ENCODE data around the gene NCOR1.
"Not testable (repeated sequence)": the region's sequence is repeated elsewhere in the genome, so short reads cannot be mapped to it uniquely, and the experiment has no call there.

The NCOR1 gene

GRCh38 chr17:16215965-16216316 is 607 bp upstream of the NCOR1 start:
- ChIA-PET POLR2A (ENCODE audit: low non-redundant PET) (interaction anchor here (1.0 to 1.1 kb wide), 2 partner anchors 49 to 171 kb away, joined by 3 read pairs; no protein-coding TSS in a partner anchor), CTCF (interaction anchor here (0.6 to 1.1 kb wide), 2 partner anchors 37 to 58 kb away, joined by 3 to 4 read pairs; no protein-coding TSS in a partner anchor)
- TF ChIP-seq, protein P1, sequence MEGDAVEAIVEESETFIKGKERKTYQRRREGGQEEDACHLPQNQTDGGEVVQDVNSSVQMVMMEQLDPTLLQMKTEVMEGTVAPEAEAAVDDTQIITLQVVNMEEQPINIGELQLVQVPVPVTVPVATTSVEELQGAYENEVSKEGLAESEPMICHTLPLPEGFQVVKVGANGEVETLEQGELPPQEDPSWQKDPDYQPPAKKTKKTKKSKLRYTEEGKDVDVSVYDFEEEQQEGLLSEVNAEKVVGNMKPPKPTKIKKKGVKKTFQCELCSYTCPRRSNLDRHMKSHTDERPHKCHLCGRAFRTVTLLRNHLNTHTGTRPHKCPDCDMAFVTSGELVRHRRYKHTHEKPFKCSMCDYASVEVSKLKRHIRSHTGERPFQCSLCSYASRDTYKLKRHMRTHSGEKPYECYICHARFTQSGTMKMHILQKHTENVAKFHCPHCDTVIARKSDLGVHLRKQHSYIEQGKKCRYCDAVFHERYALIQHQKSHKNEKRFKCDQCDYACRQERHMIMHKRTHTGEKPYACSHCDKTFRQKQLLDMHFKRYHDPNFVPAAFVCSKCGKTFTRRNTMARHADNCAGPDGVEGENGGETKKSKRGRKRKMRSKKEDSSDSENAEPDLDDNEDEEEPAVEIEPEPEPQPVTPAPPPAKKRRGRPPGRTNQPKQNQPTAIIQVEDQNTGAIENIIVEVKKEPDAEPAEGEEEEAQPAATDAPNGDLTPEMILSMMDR (conservative IDR thresholded peaks at IDR 0.05; ENCODE audit: low read depth), result no peak
- H3K27ac ChIP-seq, result peak overlapping the region; percentile 95
- DNase-seq (ENCODE audit: low spot score), result no peak

- peak; percentile 30 for DNase-seq (ENCODE audit: low spot score)
- ChIA-PET POLR2A (ENCODE audit: low non-redundant PET) (interaction anchor here (0.5 to 1.0 kb wide), 3 partner anchors 48 to 137 kb away, joined by 3 read pairs; no protein-coding TSS in a partner anchor), CTCF (interaction anchor here (0.6 to 1.1 kb wide), 2 partner anchors 59 to 271 kb away, joined by 4 read pairs; no protein-coding TSS in a partner anchor)
- H3K27ac ChIP-seq, result peak overlapping the region; percentile 95
- TF ChIP-seq, protein P1 (conservative IDR thresholded peaks at IDR 0.05; ENCODE audit: low read depth), result no peak
Observed at GRCh38 chr17:16215002-16215272, 397 bp downstream of the NCOR1 start.

DNA sequence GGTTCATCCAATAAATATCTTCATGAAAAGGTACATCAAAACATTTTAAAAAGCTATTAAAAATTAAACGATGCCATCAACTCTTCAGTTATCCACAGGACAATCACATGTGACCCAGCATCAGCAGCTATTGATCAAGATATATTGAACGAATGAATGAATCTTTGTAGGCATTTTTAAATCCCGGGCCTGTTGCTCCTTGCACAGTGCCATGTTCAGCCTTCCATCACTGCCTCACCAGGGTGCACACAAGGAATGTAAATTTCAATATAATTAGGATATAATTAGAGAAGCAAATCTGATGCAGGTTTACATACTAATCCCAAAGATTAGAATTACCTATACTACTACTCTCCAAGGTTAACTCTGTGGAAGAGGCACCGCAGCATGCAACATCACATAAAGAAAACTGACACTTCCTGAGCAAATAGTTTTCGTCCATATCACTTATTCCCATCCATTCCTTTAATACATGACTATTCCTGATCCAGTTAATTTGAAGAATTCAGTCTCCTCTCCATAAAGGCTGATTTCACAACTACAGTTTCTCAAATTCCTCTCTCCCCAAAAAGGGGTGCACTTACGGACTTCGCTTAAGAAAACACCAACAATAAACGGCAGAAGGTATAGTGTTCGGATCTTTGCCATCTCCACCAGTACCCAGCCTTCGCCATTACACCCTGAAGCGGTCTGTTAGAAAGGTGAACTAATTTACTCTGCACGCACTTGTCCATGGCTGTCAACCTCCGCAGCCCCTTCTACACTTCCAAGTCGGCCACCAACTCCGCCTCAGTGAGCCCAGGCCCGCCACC is 938 bp downstream of the NCOR1 start:
- ChIA-PET CTCF (no interaction called here), POLR2A (ENCODE audit: low non-redundant PET) (no interaction called here)
- DNase-seq (ENCODE audit: low spot score), result no peak
- TF ChIP-seq, protein P1 (conservative IDR thresholded peaks at IDR 0.05; ENCODE audit: low read depth), result no peak
- peak overlapping the region; percentile 95 for H3K27ac ChIP-seq

GRCh38 chr17:16212793-16213192 is 2.5 kb downstream of the NCOR1 start:
- ChIA-PET POLR2A (ENCODE audit: low non-redundant PET) (no interaction called here), CTCF (interaction anchor here (0.6 kb wide), 1 partner anchor 46 kb away, joined by 7 read pairs; no protein-coding TSS in a partner anchor)
- DNase-seq (ENCODE audit: low spot score), result no peak
- TF ChIP-seq, protein P1 (conservative IDR thresholded peaks at IDR 0.05; ENCODE audit: low read depth), result no peak
- H3K27ac ChIP-seq, result no peak overlapping the region

DNA sequence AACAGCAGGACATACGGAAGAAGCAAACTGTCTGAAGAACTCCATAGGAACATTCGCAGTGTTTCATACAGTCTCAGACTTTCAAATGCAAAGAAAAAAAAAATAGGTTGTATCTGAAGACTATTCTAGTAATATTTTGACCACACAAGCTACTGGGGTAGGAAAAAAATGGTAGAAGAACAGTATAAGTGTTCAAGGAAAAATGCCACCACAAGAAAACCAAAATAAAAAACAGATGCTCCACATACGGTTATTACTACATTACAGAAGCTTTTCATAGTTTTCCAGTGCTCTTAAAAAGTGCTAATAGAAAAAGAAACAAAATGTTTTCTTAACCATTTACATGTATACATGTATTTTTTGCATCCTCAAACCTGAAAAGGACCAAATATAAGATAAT is 3.7 kb downstream of the NCOR1 start:
- no peak overlapping the region for H3K27ac ChIP-seq
- ChIA-PET POLR2A (ENCODE audit: low non-redundant PET) (no interaction called here), CTCF (no interaction called here)
- DNase-seq (ENCODE audit: low spot score), result no peak
- TF ChIP-seq, protein P1 (conservative IDR thresholded peaks at IDR 0.05; ENCODE audit: low read depth), result no peak

- CTCF ChIA-PET, result interaction anchor here (1.2 kb wide), 1 partner anchor 34 kb away, joined by 5 read pairs; no protein-coding TSS in a partner anchor
- DNase-seq (ENCODE audit: low spot score); POLR2A ChIA-PET (ENCODE audit: low non-redundant PET): not testable (repeated sequence)
- H3K27ac ChIP-seq, result peak overlapping the region; percentile 20; the same call in 1 of the 2 replicates
Observed at GRCh38 chr17:16204763-16205162, 10.6 kb downstream of the NCOR1 start.

DNA sequence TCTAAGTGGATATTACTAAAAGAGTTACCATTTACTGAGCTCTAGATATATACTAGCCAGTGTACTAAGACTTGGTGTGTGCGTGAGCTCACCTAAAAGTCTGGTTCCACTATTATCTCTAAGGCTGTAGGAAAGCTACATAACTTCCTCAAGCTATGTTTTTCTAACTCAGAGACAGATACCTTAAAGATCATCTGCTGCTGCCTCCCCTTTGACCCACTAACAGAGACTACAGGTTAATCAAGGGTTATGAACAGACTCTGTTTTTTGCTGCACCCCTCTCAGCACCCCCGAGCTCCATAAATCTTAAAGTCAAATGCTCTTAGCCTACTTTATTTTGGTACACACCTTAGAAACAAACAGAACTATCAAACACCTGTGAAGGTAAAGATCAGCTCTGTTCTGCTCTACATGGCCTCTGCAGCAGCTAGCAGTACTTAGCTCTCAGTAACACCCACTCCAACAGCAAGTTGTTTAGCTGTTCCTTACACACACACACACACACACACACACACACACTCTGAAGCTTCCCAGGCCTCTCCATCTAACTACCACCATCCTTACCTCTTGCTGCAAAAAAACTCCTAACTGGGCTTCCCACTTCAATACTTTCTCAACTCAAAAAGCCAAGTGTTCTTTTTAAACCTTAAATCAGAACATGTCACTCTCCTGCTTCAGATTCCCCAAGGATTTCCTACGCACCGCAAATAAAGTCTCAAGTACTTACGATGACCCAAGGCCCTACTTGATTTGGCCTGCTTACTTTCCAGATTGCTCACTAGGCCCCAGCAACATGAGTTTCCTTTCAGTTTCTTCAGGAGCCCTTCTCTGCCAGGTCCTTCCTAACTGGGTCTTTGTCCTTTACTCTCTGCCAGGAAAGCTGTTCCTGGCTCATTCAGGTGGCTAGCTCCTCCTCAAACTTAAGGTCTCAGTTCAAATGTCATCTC is 12.5 kb downstream of the NCOR1 start:
- ChIA-PET POLR2A (ENCODE audit: low non-redundant PET) (interaction anchor here (0.6 kb wide), 1 partner anchor 157 kb away, joined by 3 read pairs; no protein-coding TSS in a partner anchor), CTCF (interaction anchor here (0.5 kb wide), 1 partner anchor 147 kb away, joined by 3 read pairs; no protein-coding TSS in a partner anchor)
- not testable (repeated sequence) for H3K27ac ChIP-seq; DNase-seq (ENCODE audit: low spot score)

DNA sequence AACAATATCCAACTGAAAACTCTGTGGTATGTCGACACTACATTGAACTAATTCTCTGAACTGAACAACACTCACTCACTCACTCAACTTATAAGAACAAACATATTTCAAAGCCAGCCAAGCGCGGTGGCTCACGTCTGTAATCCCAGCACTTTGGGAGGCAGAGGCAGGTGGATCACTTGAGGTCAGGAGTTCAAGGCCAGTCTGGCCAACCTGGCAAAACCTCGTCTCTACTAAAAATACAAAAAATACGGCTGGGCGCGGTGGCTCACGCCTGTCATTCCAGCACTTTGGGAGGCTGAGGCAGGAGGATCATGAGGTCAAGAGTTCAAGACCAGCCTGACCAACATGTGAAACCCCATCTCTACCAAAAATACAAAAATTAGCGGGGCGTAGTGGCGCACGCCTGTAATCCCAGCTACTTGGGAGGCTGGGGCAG is 13.6 kb downstream of the NCOR1 start:
- peak overlapping the region; percentile 34; the same call in 1 of the 2 replicates for H3K27ac ChIP-seq
- CTCF ChIA-PET; DNase-seq (ENCODE audit: low spot score); POLR2A ChIA-PET (ENCODE audit: low non-redundant PET): not testable (repeated sequence)

Measured in RWPE1 (cell line).